ENCODE measurements around the gene LRRC19.

Gene LRRC19, protein sequence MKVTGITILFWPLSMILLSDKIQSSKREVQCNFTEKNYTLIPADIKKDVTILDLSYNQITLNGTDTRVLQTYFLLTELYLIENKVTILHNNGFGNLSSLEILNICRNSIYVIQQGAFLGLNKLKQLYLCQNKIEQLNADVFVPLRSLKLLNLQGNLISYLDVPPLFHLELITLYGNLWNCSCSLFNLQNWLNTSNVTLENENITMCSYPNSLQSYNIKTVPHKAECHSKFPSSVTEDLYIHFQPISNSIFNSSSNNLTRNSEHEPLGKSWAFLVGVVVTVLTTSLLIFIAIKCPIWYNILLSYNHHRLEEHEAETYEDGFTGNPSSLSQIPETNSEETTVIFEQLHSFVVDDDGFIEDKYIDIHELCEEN

DNA sequence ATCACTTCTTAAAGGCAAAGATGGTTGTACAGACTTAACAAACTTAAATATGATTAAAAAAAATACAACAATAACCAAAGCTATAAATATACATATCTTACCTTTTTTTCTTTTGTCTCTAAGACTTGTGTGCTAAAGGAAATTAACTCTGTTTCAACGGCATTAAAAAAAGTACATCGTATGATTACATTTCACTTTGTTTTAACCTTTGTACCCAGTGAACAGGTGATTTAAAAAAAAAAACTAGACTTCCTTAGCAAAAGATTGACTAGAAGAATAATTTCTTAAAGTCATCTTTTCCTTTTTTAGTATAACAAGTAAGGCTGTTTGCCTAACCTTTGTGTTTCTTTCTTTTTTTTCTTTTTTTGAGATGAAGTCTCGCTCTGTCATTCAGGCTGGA is at the start of gene LRRC19:
TSS of gene LRRC19 (minus strand) at position 182 of the 400 bp plus-strand sequence. CDS start 5,978 bp downstream, outside the sequence.
- DNase-seq (ENCODE audit: low read depth in 2 of 2): no peak

DNA sequence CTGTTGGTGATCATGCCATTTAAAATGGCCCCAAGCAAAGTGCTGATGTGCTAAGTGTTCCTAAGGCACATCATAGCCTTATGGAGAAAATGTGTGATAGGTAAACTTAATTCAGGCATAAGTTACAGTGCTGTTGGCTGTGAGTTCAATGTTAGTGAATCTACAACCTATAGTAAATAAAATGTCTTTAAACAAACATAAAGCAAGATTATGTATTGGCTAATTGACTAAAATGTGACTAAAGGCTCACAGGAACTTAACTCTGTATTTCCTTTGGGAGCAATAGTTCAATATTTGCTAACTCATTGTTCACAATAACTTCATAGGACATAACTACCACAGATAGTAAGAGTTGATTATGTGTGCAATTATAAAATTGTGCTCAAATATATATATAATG is 49.4 kb upstream of the LRRC19 start:
- no peak for DNase-seq (ENCODE audit: low read depth in 2 of 2)

DNA sequence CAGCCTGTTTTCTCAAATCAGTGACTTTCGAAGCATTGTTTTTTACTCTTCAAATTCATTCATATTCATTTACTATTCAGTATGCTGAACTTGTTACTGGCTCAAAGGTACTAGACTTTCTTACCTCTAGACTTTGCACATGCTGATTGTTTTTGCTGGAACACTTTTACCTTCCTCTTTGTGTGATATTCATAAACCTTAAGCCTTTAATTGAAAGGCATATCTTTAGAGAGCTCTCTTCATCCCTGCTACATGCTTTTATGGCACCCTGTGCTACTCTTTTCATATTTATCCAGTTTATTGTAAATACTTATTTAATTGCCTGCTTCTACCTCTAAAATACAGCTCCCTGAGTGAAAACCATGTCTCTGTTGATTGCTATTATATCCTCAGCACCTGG is 48.7 kb upstream of the LRRC19 start:
- no peak for DNase-seq (ENCODE audit: low read depth in 2 of 2)

DNA sequence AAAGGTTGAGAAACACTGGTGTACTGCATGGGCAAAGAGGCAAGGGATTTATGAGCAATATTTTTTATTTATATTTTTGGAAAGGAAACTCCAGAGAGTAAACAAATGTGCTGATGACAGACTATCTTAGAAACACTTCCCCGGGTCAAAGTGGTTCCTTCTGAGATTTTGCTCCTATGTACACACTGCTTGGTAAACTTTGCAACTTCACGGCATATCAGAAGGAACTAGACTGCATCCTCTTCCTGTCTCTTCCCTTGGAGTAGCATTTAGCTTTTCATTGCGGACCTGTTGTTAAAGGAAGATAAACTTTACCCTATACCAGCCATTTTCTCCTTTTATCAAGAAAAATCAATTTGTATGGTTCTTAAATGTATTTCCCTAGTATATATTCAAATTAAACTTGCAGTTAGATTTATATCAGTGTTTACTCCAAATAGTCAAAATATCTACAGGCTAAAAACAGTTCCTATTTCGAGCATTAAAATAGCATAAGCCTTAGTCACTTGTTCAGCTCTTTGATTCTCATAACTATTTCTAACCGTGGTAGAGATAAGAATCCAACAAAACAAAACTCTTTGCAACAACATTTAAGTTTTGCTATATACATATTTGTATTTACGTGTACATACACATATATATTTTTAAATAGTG is 48.0 kb upstream of the LRRC19 start:
- DNase-seq (ENCODE audit: low read depth in 2 of 2): no peak

DNA sequence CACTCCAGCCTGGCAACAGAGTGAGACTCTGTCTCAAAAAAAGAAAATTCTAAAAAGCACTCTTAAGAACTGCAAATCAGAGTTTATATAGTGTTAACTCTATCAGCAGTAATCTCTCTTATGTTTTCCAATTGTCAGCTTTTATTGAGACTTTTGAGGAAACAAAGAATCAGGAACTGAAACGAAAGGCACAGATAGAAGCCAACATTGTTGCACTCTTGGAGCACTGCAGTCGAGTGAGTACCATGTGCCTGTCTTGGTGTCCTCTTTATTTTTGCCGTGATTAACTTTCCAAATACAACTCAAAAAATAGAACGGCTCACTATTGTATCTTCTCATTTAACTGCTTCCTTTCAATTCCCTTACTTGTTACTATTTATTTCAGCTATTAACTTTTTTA is 41.7 kb upstream of the LRRC19 start:
- DNase-seq (ENCODE audit: low read depth in 2 of 2): no peak

DNA sequence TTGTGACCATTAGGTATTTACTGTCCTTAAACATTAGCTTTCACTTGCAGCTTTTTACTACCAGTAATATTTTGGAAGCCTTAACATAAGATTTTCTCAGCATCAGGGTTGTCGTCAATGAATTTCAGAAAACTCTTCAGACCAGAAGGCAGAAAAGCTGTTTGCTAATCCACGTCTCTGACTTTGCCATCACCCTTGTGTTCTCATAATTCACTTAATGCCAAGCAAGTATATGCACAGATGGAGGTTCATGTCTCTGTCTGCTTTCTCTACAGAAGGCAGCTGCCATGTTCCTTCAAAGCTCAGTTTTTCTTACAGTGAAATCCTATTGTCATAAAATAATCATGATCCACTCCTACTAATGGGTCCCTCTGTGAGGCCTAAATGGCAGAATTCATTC is 37.7 kb upstream of the LRRC19 start:
- DNase-seq (ENCODE audit: low read depth in 2 of 2): no peak

DNA sequence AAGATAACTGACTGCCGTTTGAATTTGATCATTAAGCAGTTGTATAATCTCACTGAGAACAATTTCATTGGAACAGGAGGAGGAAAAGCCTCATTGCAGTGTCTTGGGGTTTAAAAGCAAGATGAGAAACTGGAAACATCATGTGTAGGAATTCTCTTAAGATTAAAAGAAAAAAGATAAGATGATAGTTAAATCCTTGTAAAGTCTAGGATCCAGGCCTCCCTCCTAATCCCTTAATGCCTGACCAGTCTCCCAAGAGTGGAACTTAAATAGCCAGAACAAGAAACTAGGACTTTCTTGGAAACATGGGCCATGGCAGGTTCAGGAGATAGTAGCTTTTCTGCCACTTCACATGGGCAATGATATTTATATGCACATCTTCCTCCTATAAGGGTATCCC is 37.0 kb upstream of the LRRC19 start:
- DNase-seq (ENCODE audit: low read depth in 2 of 2): no peak

DNA sequence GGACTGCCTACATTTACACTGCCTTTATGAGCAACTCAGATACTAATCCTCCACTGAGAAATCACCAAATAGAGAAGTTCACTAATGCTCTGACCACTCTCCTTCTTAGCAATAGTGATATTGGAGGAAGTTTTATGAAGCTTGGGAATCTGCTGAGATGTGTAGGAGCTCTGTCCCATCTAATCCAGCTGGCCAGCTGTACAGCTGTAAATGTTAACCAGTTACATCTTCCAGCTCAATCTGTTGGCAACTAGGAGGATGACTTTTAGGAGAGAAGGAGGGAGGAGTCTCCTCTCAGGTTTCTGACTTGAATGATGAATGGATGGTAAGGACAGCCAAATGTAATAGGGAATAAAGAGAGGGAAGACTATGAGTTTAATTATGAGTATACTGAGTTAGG is 36.3 kb upstream of the LRRC19 start:
- no peak for DNase-seq (ENCODE audit: low read depth in 2 of 2)

DNA sequence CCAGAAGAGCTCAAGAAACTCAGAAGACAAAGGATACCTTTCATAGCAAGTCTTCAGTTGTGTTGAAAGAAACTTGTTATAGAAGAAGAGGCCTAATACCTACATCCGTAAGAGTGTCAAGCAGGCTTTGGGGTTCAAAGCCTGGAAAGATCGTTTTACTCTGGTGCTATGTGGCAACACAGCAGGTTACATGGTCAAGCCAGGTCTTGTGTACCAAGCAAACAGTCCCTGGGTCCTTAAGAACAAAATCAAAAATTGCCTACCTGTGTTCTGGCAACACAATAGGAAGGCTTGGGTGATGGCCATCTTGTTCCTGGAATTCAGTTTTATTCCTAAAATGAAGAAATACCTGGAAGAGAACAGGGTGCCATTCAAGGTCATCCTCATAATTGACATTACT is 32.0 kb upstream of the LRRC19 start:
- DNase-seq (ENCODE audit: low read depth in 2 of 2): no peak

DNA sequence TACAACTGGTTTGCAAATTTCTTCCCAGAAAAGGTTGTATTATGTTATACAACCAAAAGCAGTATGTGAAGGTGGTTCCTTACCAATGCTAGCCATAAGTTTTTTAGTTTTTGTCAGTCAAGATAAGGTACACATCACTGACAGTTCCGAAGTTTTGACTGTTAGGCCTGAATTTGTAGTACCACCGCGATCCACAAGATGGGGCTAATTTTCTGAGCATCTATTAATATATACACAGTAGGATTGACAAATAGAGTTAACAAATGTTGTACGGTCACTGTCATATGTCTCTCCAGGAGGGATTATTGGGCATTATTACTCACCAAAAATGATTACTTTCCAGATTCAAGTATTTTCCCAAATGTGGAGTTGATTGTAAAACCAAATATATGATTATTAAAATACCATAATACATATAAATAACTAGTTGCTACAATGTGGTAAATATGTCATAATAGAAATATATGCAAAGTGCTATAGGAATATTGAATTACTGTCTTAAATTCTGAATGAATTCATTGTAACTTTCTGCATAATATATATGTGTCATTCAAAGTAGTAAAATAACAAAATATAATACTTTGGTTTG is 28.4 kb upstream of the LRRC19 start:
- no peak for DNase-seq (ENCODE audit: low read depth in 2 of 2)

DNA sequence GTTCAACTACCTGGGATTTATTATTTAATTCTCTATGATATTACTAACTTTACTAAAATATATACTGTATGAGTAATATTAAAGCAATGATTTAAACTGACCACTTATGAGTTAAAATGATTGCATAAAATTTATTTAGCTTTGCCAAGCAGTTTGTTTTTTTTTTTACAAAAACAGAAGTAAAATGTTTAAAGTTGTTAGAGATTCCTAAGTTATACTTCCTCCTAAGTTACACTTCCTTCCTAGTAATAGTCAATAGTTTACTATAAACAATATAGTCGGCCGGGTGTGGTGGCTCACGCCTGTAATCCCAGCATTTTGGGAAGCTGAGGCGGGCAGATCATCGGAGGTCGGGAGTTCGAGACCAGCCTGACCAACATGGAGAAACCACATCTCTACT is 23.7 kb upstream of the LRRC19 start:
- DNase-seq (ENCODE audit: low read depth in 2 of 2): no peak

DNA sequence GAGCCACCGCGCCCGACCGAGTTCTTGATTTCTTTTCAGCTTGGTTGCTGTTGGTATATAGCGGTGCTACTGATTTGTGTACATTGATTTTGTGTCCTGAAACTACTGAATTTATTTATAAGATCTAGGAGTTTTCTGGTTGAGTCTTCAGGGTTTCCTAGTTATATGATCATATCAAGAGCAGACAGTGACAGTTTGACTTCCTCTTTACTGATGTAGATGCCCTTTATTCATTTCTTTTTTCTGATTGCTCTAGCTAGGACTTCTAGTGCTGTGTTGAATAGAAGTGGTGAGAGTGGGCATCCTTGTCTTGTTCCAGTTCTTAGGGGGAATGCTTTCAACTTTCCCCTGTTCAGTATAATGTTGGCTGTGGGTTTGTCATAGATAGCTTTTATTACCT is 17.4 kb upstream of the LRRC19 start:
- DNase-seq (ENCODE audit: low read depth in 2 of 2): no peak

DNA sequence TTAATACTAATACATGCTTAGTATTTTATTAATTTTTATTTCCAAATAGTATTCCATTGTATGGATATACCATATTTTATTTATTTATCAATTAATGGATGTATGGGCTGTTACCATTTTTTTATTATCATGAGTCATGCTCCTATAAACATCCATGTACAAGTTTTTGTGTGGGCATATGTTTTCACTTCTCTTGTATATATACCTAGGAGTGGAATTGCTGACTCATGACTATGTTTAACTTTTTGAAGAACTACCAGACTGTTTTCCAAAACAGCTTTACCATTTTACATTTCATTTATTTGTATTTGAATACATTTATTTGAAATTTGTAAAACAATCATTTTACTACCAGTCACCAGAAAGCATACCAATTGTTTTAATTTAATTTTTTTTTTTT is 14.1 kb upstream of the LRRC19 start:
- no peak for DNase-seq (ENCODE audit: low read depth in 2 of 2)

DNA sequence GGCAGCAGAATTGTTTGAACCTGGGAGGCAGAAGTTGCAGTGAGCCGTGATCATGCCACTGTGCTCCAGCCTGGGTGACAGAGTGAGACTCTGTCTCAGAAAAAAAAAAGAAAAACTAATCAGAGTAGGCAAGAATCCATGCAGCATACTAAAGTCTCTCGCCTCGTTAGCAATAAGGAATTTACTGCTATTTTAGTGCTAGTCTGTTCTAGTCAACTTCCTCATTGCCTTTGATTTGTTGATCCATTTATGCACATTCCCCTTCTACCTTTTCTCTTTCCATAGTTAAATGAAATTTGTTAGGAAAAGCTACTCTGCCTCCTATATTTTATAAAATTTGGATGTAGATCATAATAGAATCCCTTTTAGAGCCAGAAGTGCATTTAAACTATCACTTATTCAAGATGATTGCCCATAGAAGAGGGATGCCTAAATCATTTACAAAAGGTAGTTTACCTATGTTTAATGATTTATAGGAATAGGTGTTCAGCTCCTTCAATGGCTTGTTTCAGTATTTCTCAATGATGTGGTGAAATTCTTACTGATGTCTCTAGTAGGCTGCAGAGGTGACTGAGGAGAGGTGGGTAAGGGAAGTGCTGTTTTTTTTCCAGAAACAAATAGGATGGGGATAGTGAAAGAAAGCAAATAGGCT is 1.9 kb downstream of the LRRC19 start:
- DNase-seq (ENCODE audit: low read depth in 2 of 2): no peak

DNA sequence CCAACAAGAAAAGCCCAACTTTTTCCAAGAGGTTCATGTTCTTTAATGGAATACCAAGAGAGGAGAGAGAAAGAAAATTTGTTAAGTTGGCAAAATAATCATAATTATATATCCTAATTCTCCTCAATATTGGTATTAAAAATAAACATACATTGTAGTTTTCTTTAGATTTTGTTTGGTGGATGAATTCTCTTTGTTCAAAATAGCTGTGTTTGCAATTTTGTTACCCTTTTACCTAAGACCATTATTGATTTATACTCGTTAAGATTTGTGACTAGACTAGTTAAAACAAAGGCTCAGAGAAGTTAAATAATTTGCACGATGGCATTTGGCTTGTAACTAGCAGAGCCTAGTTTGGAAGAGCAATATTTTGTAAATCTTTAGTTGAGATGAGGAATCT is 9.7 kb downstream of the LRRC19 start:
- DNase-seq (ENCODE audit: low read depth in 2 of 2): no peak

DNA sequence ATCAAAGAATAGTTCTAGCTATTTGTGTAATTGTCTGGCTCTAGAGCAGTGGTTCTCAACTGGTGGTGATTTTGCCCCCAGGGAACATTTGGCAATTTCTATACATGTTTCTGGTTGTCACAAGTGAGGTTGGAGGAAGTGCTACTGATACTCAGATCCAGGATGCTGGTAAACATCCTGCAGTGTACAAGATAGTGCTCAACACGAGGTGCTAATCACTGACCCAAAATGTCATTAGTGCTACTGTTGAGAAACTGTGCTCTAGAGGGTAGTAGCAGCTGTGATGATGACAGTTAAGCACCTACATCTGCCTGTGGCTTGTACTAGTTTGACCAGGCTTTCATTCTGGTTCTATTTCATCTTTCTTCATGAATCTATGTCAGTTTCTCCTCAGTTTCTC is 22.1 kb downstream of the LRRC19 start:
- DNase-seq (ENCODE audit: low read depth in 2 of 2): no peak

DNA sequence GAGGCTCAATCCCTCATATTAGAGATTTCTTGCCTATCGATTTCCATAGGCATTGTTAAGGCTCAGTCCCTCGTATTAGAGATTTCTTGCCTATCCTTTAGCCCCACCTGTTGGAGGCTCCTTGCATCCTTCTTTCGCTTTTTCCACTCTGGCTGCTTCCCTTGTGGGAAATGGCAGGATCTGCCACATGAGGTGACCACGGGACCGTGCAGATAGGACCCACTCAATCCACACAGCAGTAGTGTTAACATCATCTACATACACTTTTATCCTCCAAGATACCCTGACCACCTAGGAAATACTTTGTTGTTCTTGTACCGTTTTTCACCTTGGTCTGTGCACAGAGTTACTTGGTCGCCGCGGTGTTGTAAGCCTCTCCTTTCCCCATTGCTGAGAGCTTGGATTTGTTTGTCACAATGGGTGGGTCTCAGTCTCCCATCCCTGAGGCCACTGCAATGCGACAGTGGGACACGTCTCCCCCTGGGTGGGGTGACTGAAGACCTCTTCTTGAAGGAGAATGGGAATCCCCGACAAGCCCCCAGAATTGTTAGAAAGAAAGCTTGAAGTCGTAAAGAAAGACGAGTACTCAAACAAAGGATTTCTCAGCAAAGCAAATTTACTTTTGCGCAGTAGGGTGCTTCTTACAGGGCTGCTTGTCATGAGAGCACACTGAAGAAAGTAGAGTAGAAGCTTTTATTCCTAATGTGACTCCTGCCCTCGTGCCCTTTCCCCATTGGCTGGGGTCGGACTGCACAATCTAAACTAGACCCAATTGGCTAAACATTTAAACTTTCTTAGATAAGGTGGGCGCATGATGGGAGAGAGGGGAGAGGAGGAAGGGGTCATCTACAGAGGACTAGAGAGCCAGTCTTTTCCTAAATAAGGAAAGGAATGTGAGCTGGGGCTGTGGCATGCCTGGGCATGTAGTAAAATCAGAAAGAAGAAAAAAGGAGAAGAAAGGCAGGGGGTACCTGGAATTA is 29.5 kb downstream of the LRRC19 start:
- DNase-seq (ENCODE audit: low read depth in 2 of 2): no peak

DNA sequence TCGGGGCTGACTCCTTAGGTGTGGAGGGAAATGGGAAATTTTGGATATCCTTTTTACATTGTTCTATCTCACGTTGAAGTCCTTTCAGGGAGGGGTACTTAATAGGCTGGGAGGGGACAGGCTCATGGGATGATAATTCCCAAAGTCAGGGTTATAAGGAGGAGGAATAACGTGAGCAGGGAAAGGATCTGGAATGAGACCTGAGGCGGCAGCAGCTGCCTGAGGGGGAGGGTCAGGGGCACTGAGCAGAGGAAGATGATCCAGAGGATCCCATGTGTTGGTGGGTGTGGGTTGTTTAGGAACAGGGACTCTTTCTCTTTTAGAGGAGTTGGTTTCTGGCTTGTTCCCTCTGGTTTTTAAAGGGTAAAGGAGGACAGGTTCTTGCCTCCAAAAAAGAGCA is 30.5 kb downstream of the LRRC19 start:
- no peak for DNase-seq (ENCODE audit: low read depth in 2 of 2)

DNA sequence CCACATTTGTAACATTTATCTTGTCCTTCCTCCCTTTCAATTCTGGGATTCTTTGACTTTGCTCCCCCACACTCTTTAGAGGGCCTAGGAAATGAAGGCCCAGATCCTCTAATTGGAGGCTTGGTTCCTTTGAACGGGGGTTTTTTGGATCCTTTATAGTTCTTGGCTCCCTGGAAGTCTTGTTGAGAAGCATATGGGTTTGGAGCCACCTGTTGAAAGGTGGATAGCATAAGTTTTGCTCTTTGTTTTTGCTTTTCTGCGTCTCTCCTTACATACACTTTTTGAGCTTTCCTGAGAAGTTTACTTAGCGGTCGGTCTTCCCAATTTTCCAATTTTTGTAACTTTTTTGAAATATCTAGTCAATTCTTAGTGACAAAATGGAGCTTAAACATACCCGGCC is 31.5 kb downstream of the LRRC19 start:
- no peak for DNase-seq (ENCODE audit: low read depth in 2 of 2)

DNA sequence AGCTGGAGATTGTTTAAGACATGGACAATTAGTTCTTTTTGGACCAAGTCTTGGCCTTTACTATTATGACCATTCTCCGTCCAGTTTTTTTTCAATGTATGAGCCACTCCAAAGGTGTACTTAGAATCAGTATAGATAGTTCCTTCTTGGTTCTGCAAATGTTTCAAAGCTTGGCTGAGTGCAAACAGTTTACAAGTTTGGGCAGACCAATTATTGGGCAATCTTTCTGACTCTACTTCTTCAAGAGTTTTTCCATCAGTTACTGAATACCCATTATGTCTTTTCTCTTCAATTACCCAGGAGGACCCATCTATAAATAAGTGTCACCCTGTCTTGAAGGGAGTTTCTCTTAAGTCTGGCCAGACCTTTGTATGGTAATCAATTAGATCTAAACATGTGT is 33.8 kb downstream of the LRRC19 start:
- DNase-seq (ENCODE audit: low read depth in 2 of 2): no peak

DNA sequence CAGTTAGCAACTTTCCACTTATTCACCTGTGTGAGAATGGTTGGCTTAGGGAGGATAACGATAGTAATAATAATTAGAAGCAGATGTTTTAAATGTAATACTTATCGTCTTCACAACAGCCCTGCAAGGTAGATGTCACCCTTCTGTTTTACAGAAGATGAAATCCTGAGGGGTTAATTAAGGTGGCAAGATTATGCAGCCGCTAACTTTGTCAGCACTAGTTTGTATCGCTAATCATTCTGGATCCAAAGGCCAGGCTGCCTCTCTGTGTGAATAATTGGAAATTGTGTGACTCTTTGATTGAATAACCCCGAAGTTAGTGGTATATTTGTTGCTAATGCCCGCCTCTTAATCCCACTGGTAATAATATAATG is 48.6 kb downstream of the LRRC19 start:
- DNase-seq (ENCODE audit: low read depth in 2 of 2): no peak
